PC-3 (cell line): Measurements from ENCODE around the gene CA4. TPM values are rescaled to one million over a fixed set of nuclear protein-coding genes. Genes with fewer than 3 reads are reported as not detected.

ENCODE experiments used
- ATAC-seq: fragments of 200-7000 bp; cut with Tn5 transposase; 2 replicates; pipeline ENCODE4 v1.9.1; 2020; ENCODE audit warnings: mild to moderate bottlenecking, moderate library complexity
- BruUV-seq: library from RNA; stranded (reverse); fragments of 400-500 nt; replicated peaks from 2 replicates; lab custom pipeline; 2021; lab: Mats Ljungman, UMichigan
- CTCF ChIA-PET: fragments of 300-600 bp; sonication (Branson Sonifier 250); formaldehyde crosslinking; loops from one replicate; lab custom pipeline; 2022; ENCODE audit warnings: antibody characterized with exemption; lab: Charles Lee
- POLR2A ChIA-PET: fragments of 300-600 bp; sonication (Branson Sonifier 250); formaldehyde crosslinking; loops from one replicate; lab custom pipeline; 2022; ENCODE audit warnings: antibody characterized with exemption; ENCODE audit not compliant: unreplicated experiment; lab: Charles Lee
- DNase-seq: peaks from one replicate; pipeline ENCODE4 v3.0.0-alpha.2; 2015
- H2AFZ ChIP-seq: fragments of 300-600 bp; sonication (generic); 2 replicates; pipeline ENCODE4 v1.6.0; 2016; ENCODE audit warnings: antibody characterized with exemption, low read length
- H3F3A ChIP-seq: fragments of 300-600 bp; sonication (generic); one replicate; pipeline ENCODE4 v1.6.0; 2017; ENCODE audit warnings: antibody characterized with exemption, low read length, control low read depth, mild to moderate bottlenecking; ENCODE audit not compliant: unreplicated experiment
- H3K27ac ChIP-seq: fragments of 300-600 bp; sonication (generic); 2 replicates; pipeline ENCODE4 v1.5.1; 2016; ENCODE audit warnings: mild to moderate bottlenecking, low read length
- H3K27me3 ChIP-seq: fragments of 300-600 bp; sonication (generic); 2 replicates; pipeline ENCODE4 v1.6.1; 2016; ENCODE audit warnings: low read length, mixed read lengths
- H3K36me3 ChIP-seq: fragments of 300-600 bp; sonication (generic); 2 replicates; pipeline ENCODE4 v1.6.1; 2016; ENCODE audit warnings: low read depth, mixed run types, low read length, mixed read lengths
- H3K4me1 ChIP-seq: fragments of 300-600 bp; sonication (generic); 2 replicates; pipeline ENCODE4 v1.5.1; 2016; ENCODE audit warnings: low read length; ENCODE audit not compliant: insufficient read depth
- H3K4me2 ChIP-seq: fragments of 300-600 bp; sonication (generic); 2 replicates; pipeline ENCODE4 v1.6.0; 2016; ENCODE audit warnings: low read length
- H3K4me3 ChIP-seq: fragments of 300-600 bp; sonication (generic); 2 replicates; pipeline ENCODE4 v1.5.1; 2016; ENCODE audit warnings: mild to moderate bottlenecking, low read length, mixed read lengths
- H3K79me2 ChIP-seq: fragments of 300-600 bp; sonication (generic); 2 replicates; pipeline ENCODE4 v1.6.1; 2017; ENCODE audit warnings: low read length, mixed read lengths
- H3K9ac ChIP-seq: fragments of 300-600 bp; sonication (generic); 2 replicates; pipeline ENCODE4 v1.6.0; 2016; ENCODE audit warnings: mild to moderate bottlenecking, low read length
- H3K9me2 ChIP-seq: fragments of 300-600 bp; sonication (generic); replicated peaks from 2 replicates; pipeline ENCODE4 v1.6.1; 2016; ENCODE audit warnings: mixed run types, low read length, mixed read lengths
- H3K9me3 ChIP-seq: fragments of 300-600 bp; sonication (generic); 2 replicates; pipeline ENCODE4 v1.6.1; 2016; ENCODE audit warnings: low read length, mixed read lengths
- H4K20me1 ChIP-seq: fragments of 300-600 bp; sonication (generic); 2 replicates; pipeline ENCODE4 v1.6.1; 2016; ENCODE audit warnings: low read length, mixed read lengths
- CTCF ChIP-seq: fragments of 300-600 bp; sonication (generic); conservative IDR thresholded peaks from 2 replicates; pipeline ENCODE4 v1.5.1; 2017; ENCODE audit warnings: antibody characterized with exemption, low read depth, mild to moderate bottlenecking, low read length
- EZH2 ChIP-seq: fragments of 300-600 bp; sonication (generic); IDR thresholded peaks from one replicate; pipeline ENCODE4 v1.6.1; 2017; ENCODE audit warnings: antibody characterized with exemption, mild to moderate bottlenecking, low read length; ENCODE audit not compliant: unreplicated experiment
- EZH2phosphoT487 ChIP-seq: fragments of 300-600 bp; sonication (generic); IDR thresholded peaks from 2 replicates; pipeline ENCODE4 v1.6.1; 2018; ENCODE audit warnings: mild to moderate bottlenecking, antibody characterized with exemption, low read length, borderline replicate concordance
- intact Hi-C: fragments of 100-400 bp; cut with micrococcal nuclease; formaldehyde crosslinking; loops from 2 replicates; pipeline ENCODE4 v1.9.0; 2023
- total RNA-seq: library from RNA; depleted of rRNA; stranded (reverse); fragments of >200 nt; gene quantifications from 2 replicates; pipeline ENCODE4 v1.2.3, GENCODE V29; 2014

The CA4 gene
- total RNA-seq, 1 experiment from 2014 or later, result not detected

- no TSS peak for BruUV-seq
- Histone ChIP-seq H3K4me1 (no peaks in the 10 kb centered on the region), H3K9me2 (no peaks in the 10 kb centered on the region), H3K9me3 (no peaks in the 10 kb centered on the region), H3K4me2 (no peak overlapping the region), H3K27ac (no peak overlapping the region), H3F3A (no peaks in the 10 kb centered on the region), H3K4me3 (no peak overlapping the region), H2AFZ (no peak overlapping the region), H3K79me2 (no peaks in the 10 kb centered on the region), H4K20me1 (no peaks in the 10 kb centered on the region), H3K9ac (no peak overlapping the region), H3K36me3 (no peaks in the 10 kb centered on the region), H3K27me3 (no peaks in the 10 kb centered on the region)
- ChIA-PET POLR2A (no interaction called here), CTCF (no interaction called here)
- intact Hi-C loops, result no loop called here
- no peak for TF ChIP-seq EZH2phosphoT487
- no peak for TF ChIP-seq EZH2
- TF ChIP-seq CTCF, result no peak
- no peak for ATAC-seq
- no peak for DNase-seq
These were observed 21.5 kb upstream of the CA4 start for GRCh38 chr17:60128171-60128859.

DNA sequence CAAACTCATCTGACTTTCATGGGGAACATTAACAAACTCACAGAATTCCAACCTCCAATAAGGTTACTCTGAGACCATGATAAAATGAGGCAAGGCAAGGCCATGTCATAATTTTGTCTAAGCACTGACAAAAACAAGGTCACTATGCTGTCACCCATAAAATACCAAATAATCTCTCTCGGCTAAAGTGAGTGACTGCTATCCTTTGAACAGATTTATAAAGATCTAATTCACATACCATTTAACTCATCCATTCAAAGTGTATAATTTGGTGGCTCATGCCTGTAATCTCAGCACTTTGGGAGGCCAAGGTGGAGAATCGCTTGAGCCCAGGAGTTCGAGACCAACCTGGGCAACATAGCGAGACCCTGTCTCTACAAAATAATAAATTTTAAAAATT is 20.6 kb upstream of the CA4 start:
- no peak overlapping the region for H3K4me2 ChIP-seq
- intact Hi-C loops, result no loop called here
- no peaks in the 10 kb centered on the region for H3F3A ChIP-seq
- TF ChIP-seq EZH2, result no peak
- TF ChIP-seq EZH2phosphoT487, result no peak
- TF ChIP-seq CTCF, result no peak
- H3K4me3 ChIP-seq, result no peak overlapping the region
- DNase-seq (no peak), ATAC-seq (no peak)
- no peaks in the 10 kb centered on the region for H3K9me3 ChIP-seq
- POLR2A ChIA-PET, result no interaction called here
- H4K20me1 ChIP-seq, result no peaks in the 10 kb centered on the region
- peaks cover 3% of the 10 kb centered on the region for H3K4me1 ChIP-seq
- CTCF ChIA-PET, result no interaction called here
- no peaks in the 10 kb centered on the region for H3K27me3 ChIP-seq
- H3K36me3 ChIP-seq, result no peaks in the 10 kb centered on the region
- no peak overlapping the region for H3K9ac ChIP-seq
- H3K27ac ChIP-seq, result no peak overlapping the region
- peaks cover 4% of the 10 kb centered on the region for H3K79me2 ChIP-seq
- BruUV-seq, result no TSS peak
- no peak overlapping the region for H2AFZ ChIP-seq
- H3K9me2 ChIP-seq, result no peaks in the 10 kb centered on the region

- Histone ChIP-seq H3K9ac (no peak overlapping the region), H3K36me3 (no peaks in the 10 kb centered on the region), H3F3A (no peaks in the 10 kb centered on the region), H3K27ac (no peak overlapping the region), H3K27me3 (no peaks in the 10 kb centered on the region), H3K4me1 (peaks cover 9% of the 10 kb centered on the region), H3K4me3 (no peak overlapping the region), H3K79me2 (peaks cover 13% of the 10 kb centered on the region), H3K4me2 (no peak overlapping the region), H3K9me3 (no peaks in the 10 kb centered on the region), H4K20me1 (no peaks in the 10 kb centered on the region), H2AFZ (no peak overlapping the region), H3K9me2 (no peaks in the 10 kb centered on the region)
- intact Hi-C loops, result no loop called here
- ChIA-PET CTCF (no interaction called here), POLR2A (no interaction called here)
- TF ChIP-seq CTCF (no peak), EZH2 (no peak), EZH2phosphoT487 (no peak)
- no peak for DNase-seq
- no TSS peak for BruUV-seq
- ATAC-seq, result no peak
These were observed 19.3 kb upstream of the CA4 start for GRCh38 chr17:60130466-60130865.
